B cell (primary cell): Measurements from ENCODE around the gene BRF1. TPM values are rescaled to one million over a fixed set of nuclear protein-coding genes. Genes with fewer than 3 reads are reported as not detected.

ENCODE experiments used
- ATAC-seq: fragments of 200-7000 bp; cut with Tn5 transposase; one replicate; pipeline ENCODE4 v1.10.0; 2021; ENCODE audit warnings: low read depth, mild to moderate bottlenecking, moderate number of reproducible peaks, moderate library complexity
- CTCF ChIA-PET: fragments of 350-600 bp; sonication (Branson Sonifier 250); formaldehyde crosslinking; loops from one replicate; lab custom pipeline; 2021; ENCODE audit warnings: antibody characterized with exemption, inconsistent platforms; lab: Charles Lee
- POLR2A ChIA-PET: fragments of 350-600 bp; sonication (Branson Sonifier 250); formaldehyde crosslinking; loops from one replicate; lab custom pipeline; 2021; ENCODE audit warnings: antibody characterized with exemption; lab: Charles Lee
- DNase-seq: peaks from one replicate; pipeline ENCODE4 v3.0.0; 2013
- H2AFZ ChIP-seq: 2 replicates; pipeline ENCODE4 v1.6.1; 2012; ENCODE audit warnings: mild to moderate bottlenecking, low read depth, low read length; ENCODE audit not compliant: insufficient read depth, poor library complexity, severe bottlenecking
- H3K27ac ChIP-seq, 2 donors: 1 replicate in 1 of 2; 2 replicates in 1 of 2; pipeline ENCODE4 v1.5.1; 2012 to 2013; ENCODE audit warnings: low read length in 2 of 2, mild to moderate bottlenecking in 2 of 2, moderate library complexity in 1 of 2
- H3K27me3 ChIP-seq, 4 experiments: fragments of 200-600 bp in 1 of 4; sonication (generic) in 1 of 4; replicated peaks in 1 of 4; 1 replicate in 2 of 4; 2 replicates in 2 of 4; pipeline versions ENCODE4 v1.6.1 to v1.7.0; 2013 to 2016; ENCODE audit warnings: low read length in 3 of 4, mild to moderate bottlenecking in 2 of 4, mixed read lengths in 1 of 4, moderate library complexity in 1 of 4; ENCODE audit not compliant: insufficient read depth in 4 of 4, control insufficient read depth in 3 of 4; ENCODE audit errors: control extremely low read depth in 1 of 4
- H3K36me3 ChIP-seq, 2 experiments: replicated peaks in 1 of 2; 1 replicate in 1 of 2; 2 replicates in 1 of 2; pipeline versions ENCODE4 v1.6.1 to v1.7.1; 2013; ENCODE audit warnings: low read length in 1 of 2; ENCODE audit not compliant: insufficient read depth in 2 of 2, control insufficient read depth in 1 of 2; ENCODE audit errors: control extremely low read depth in 1 of 2, extremely low read depth in 1 of 2
- H3K4me1 ChIP-seq, 2 donors: fragments of 200-600 bp in 1 of 2; sonication (generic) in 1 of 2; 1 replicate in 1 of 2; 2 replicates in 1 of 2; pipeline versions ENCODE4 v1.5.1 to v1.6.1; 2013 to 2017; ENCODE audit warnings: low read length in 2 of 2; ENCODE audit not compliant: control insufficient read depth in 2 of 2, insufficient read depth in 2 of 2
- H3K4me2 ChIP-seq: replicated peaks from 2 replicates; pipeline ENCODE3; 2012; ENCODE audit warnings: mild to moderate bottlenecking, low read depth, low read length; ENCODE audit not compliant: poor library complexity, severe bottlenecking
- H3K4me3 ChIP-seq, 5 experiments: fragments of 200-600 bp in 1 of 5; sonication (generic) in 1 of 5; 1 replicate in 3 of 5; 2 replicates in 2 of 5; pipeline versions ENCODE4 v1.5.1 to v1.7.0; 2011 to 2016; ENCODE audit warnings: low read length in 4 of 5, mild to moderate bottlenecking in 4 of 5, low read depth in 2 of 5, control low read depth in 1 of 5, moderate library complexity in 1 of 5; ENCODE audit not compliant: insufficient read depth in 1 of 5; ENCODE audit errors: control extremely low read depth in 1 of 5, extremely low read depth in 1 of 5
- H3K79me2 ChIP-seq: fragments of 200-600 bp; sonication (generic); one replicate; pipeline ENCODE4 v1.6.0; 2016; ENCODE audit warnings: low read length; ENCODE audit not compliant: control insufficient read depth, insufficient read depth
- H3K9ac ChIP-seq: fragments of 200-600 bp; sonication (generic); 2 replicates; pipeline ENCODE4 v1.6.1; 2017; ENCODE audit warnings: mild to moderate bottlenecking, low read length, moderate library complexity
- H3K9me3 ChIP-seq, 3 donors: one replicate each; pipeline versions ENCODE4 v1.6.1 to v1.7.1; 2013; ENCODE audit warnings: low read length in 2 of 3; ENCODE audit not compliant: control insufficient read depth in 2 of 3, insufficient read depth in 1 of 3; ENCODE audit errors: control extremely low read depth in 1 of 3
- H4K20me1 ChIP-seq: 2 replicates; pipeline ENCODE4 v1.6.0; 2012; ENCODE audit warnings: mild to moderate bottlenecking, low read length; ENCODE audit not compliant: insufficient read depth, control insufficient read depth, poor library complexity, severe bottlenecking
- H3K27ac Mint-ChIP-seq: one replicate; pipeline ENCODE4 v1.8.0; 2021; ENCODE audit warnings: mixed read lengths
- H3K27me3 Mint-ChIP-seq: one replicate; pipeline ENCODE4 v1.8.0; 2021; ENCODE audit warnings: mixed read lengths
- H3K4me1 Mint-ChIP-seq: one replicate; pipeline ENCODE4 v1.8.0; 2021; ENCODE audit warnings: mixed read lengths
- H3K4me3 Mint-ChIP-seq: one replicate; pipeline ENCODE4 v1.8.0; 2021; ENCODE audit warnings: mixed read lengths
- H3K9me3 Mint-ChIP-seq: one replicate; pipeline ENCODE4 v1.8.0; 2022; ENCODE audit warnings: mixed read lengths; ENCODE audit not compliant: insufficient read depth
- EZH2 ChIP-seq: IDR thresholded peaks from 2 replicates; pipeline ENCODE4 v1.6.1; 2012; ENCODE audit warnings: borderline replicate concordance, low read depth, mild to moderate bottlenecking, moderate library complexity, low read length; ENCODE audit not compliant: insufficient read depth, poor library complexity, severe bottlenecking
- WGBS: methylation state at CpG from one replicate; pipeline ENCODE4 v1.1.5; 2013; ENCODE audit warnings: missing lambda C conversion rate; ENCODE audit not compliant: insufficient coverage; 5-methylcytosine and 5-hydroxymethylcytosine counted together
- intact Hi-C: fragments of 100-400 bp; cut with micrococcal nuclease; formaldehyde crosslinking; loops from one replicate; pipeline ENCODE4 v1.10.0; 2022
- polyA plus RNA-seq: library from polyadenylated mRNA; depleted of rRNA; stranded (reverse); fragments of >200 nt; gene quantifications from 2 replicates; pipeline ENCODE4 v1.2.3, GENCODE V29; 2012
- total RNA-seq, 2 donors: library from RNA; stranded (reverse); fragments of 120-200 nt in 1 of 2; gene quantifications; 1 replicate in 1 of 2; 2 replicates in 1 of 2; pipeline versions ENCODE4 v1.2.3 to v1.2.4, GENCODE V29; 2013 to 2022
- TF ChIP-seq, protein P1 (sequence below): fragments of 200-600 bp; IDR thresholded peaks from one replicate; pipeline ENCODE4 v1.8.0; 2022; ENCODE audit warnings: antibody characterized with exemption, mild to moderate bottlenecking

BRF1 gene
- total and polyA plus RNA-seq, 2 donors (not counting 1 experiment from before 2014, with no cell fraction given) = 24.5 to 55.8 TPM

GRCh38 chr14:105309371-105309770 is 8.6 kb upstream of the BRF1 start:
- no peak overlapping the region for H3K4me3 Mint-ChIP-seq

GRCh38 chr14:105307052-105307727 is 6.4 kb upstream of the BRF1 start:
- Histone ChIP-seq H4K20me1 (no peaks in the 10 kb centered on the region), H3K27ac (no peak overlapping the region), H3K27me3 (no peaks in the 10 kb centered on the region), H2AFZ (no peak overlapping the region), H3K9ac (no peak overlapping the region), H3K79me2 (no peaks in the 10 kb centered on the region), H3K9me3 (no peaks in the 10 kb centered on the region), H3K36me3 (no peaks in the 10 kb centered on the region), H3K4me1 (peaks cover 5 to 7% of the 10 kb centered on the region in 2 donors), H3K4me3 (no peak overlapping the region), H3K4me2 (no peak overlapping the region)
- Mint-ChIP-seq H3K4me3 (no peak overlapping the region), H3K27me3 (no peaks in the 10 kb centered on the region), H3K9me3 (no peaks in the 10 kb centered on the region), H3K27ac (no peak overlapping the region), H3K4me1 (peaks cover 6% of the 10 kb centered on the region)
- intact Hi-C loops = no loop called here
- DNase-seq (no peak), ATAC-seq (no peak)
- POLR2A ChIA-PET = no interaction called here
- TF ChIP-seq, protein P1, sequence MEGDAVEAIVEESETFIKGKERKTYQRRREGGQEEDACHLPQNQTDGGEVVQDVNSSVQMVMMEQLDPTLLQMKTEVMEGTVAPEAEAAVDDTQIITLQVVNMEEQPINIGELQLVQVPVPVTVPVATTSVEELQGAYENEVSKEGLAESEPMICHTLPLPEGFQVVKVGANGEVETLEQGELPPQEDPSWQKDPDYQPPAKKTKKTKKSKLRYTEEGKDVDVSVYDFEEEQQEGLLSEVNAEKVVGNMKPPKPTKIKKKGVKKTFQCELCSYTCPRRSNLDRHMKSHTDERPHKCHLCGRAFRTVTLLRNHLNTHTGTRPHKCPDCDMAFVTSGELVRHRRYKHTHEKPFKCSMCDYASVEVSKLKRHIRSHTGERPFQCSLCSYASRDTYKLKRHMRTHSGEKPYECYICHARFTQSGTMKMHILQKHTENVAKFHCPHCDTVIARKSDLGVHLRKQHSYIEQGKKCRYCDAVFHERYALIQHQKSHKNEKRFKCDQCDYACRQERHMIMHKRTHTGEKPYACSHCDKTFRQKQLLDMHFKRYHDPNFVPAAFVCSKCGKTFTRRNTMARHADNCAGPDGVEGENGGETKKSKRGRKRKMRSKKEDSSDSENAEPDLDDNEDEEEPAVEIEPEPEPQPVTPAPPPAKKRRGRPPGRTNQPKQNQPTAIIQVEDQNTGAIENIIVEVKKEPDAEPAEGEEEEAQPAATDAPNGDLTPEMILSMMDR = no peak
- no peak for TF ChIP-seq EZH2
- 88% methylated on average over 3 of the region's 4 CpGs for WGBS
- CTCF ChIA-PET = interaction anchor here (0.6 kb wide), 1 partner anchor 174 kb away, joined by 3 read pairs; no protein-coding TSS in a partner anchor

More at GRCh38 chr14:105309371-105309770, 8.6 kb upstream of the BRF1 start:
- H3K27ac Mint-ChIP-seq = no peak overlapping the region
- H4K20me1 ChIP-seq = no peaks in the 10 kb centered on the region
- H3K36me3 ChIP-seq = no peaks in the 10 kb centered on the region
- H3K27me3 Mint-ChIP-seq = no peaks in the 10 kb centered on the region
- no peaks in the 10 kb centered on the region for H3K9me3 Mint-ChIP-seq
- POLR2A ChIA-PET = no interaction called here
- 92% methylated on average over 1 of the region's 8 CpGs for WGBS
- no peak overlapping the region for H3K4me2 ChIP-seq
- TF ChIP-seq, protein P1 = no peak
- no peak for TF ChIP-seq EZH2
- H2AFZ ChIP-seq = no peak overlapping the region
- ATAC-seq (no peak), DNase-seq (no peak)
- H3K9me3 ChIP-seq = no peaks in the 10 kb centered on the region
- peaks cover 9% of the 10 kb centered on the region for H3K4me1 Mint-ChIP-seq
- intact Hi-C loops = no loop called here
- H3K4me3 ChIP-seq = no peak overlapping the region
- CTCF ChIA-PET = interaction anchor here (0.6 kb wide), 1 partner anchor 40 kb away, joined by 3 read pairs; no protein-coding TSS in a partner anchor
- H3K4me1 ChIP-seq = peaks cover 13% of the 10 kb centered on the region in 2 donors
- no peaks in the 10 kb centered on the region for H3K79me2 ChIP-seq
- H3K9ac ChIP-seq = no peak overlapping the region
- no peak overlapping the region for H3K27ac ChIP-seq
- no peaks in the 10 kb centered on the region for H3K27me3 ChIP-seq
